ENCODE measurements around the gene RPEL1.

GRCh38 chr10:103254113-103254512 lies 8.4 kb downstream of the RPEL1 start:
- no peak for TF ChIP-seq EZH2phosphoT487 (IDR thresholded peaks at IDR 0.05; ENCODE audit: borderline replicate concordance, low read length)
- no peak for TF ChIP-seq CTCF (IDR thresholded peaks at IDR 0.05; ENCODE audit: low read depth, low read length, poor library complexity, severe bottlenecking)

Data from DOHH2 (cell line).